Body of pancreas (tissue), 4 donors: Measurements from ENCODE around the gene KPNA3.

Experiments
- CTCF ChIP-seq, 7 experiments: fragments of 450-650 bp in 4 of 7; fragments of 200-600 bp in 3 of 7; sonication (generic) in 3 of 7; IDR thresholded peaks; one replicate each; pipeline ENCODE4 v1.5.1; 2016 to 2019; ENCODE audit warnings: antibody characterized with exemption in 7 of 7
- POLR2A ChIP-seq, 3 donors: fragments of 450-650 bp; IDR thresholded peaks; one replicate each; pipeline ENCODE4 v1.6.1; 2016; ENCODE audit warnings: antibody characterized with exemption in 3 of 3, mild to moderate bottlenecking in 2 of 3

GRCh38 chr13:49651570-49652354 is 140.7 kb downstream of the KPNA3 start:
- no peak for TF ChIP-seq CTCF (IDR thresholded peaks at IDR 0.05)
- no peak for TF ChIP-seq POLR2A (IDR thresholded peaks at IDR 0.05)
